GM19397 (cell line): ENCODE measurements around the gene RBM26.
"Not testable (repeated sequence)": the region's sequence is repeated elsewhere in the genome, so short reads cannot be mapped to it uniquely, and the experiment has no call there.

Experiments used
- ATAC-seq: cut with Tn5 transposase; IDR thresholded peaks from one replicate; pipeline ENCODE4 v1.9.1; 2021; ENCODE audit warnings: mild to moderate bottlenecking, moderate library complexity; ENCODE audit not compliant: unreplicated experiment

RBM26 gene

GRCh38 chr13:79283742-79284141 lies 122.3 kb downstream of the RBM26 start:
- ATAC-seq, result no peak

GRCh38 chr13:79282976-79283375 lies 123.1 kb downstream of the RBM26 start:
- ATAC-seq, result no peak

- no peak for ATAC-seq
Measured at GRCh38 chr13:79282508-79282907, 123.5 kb downstream of the RBM26 start.

- no peak for ATAC-seq
Measured at GRCh38 chr13:79281339-79281747, 124.7 kb downstream of the RBM26 start.

GRCh38 chr13:79279735-79280134 lies 126.3 kb downstream of the RBM26 start:
- not testable (repeated sequence) for ATAC-seq

- no peak for ATAC-seq
Measured at GRCh38 chr13:79273045-79273444, 133.0 kb downstream of the RBM26 start.

GRCh38 chr13:79271616-79272015 lies 134.4 kb downstream of the RBM26 start:
- no peak for ATAC-seq

- no peak for ATAC-seq
Measured at GRCh38 chr13:79270859-79271258, 135.2 kb downstream of the RBM26 start.
